Stimulated activated naive CD8-positive, alpha-beta T cell treated with anti-CD3 and anti-CD28 coated beads, Interleukin-15, amount 100 ng/mL, for 72 hours (primary cell): ENCODE measurements around the gene ABLIM3.

Source experiments
- ATAC-seq: fragments of 150-1000 bp; cut with Tn5 transposase; 2 replicates; pipeline ENCODE4 v1.10.0; 2021; ENCODE audit warnings: mild to moderate bottlenecking, moderate library complexity
- DNase-seq, 2 donors: peaks; one replicate each; pipeline ENCODE4 v3.0.0; 2021 to 2022
- H3K27ac Mint-ChIP-seq, 2 donors: one replicate each; pipeline ENCODE4 v1.8.0; 2022; ENCODE audit warnings: mild to moderate bottlenecking in 2 of 2, mixed read lengths in 2 of 2, moderate library complexity in 2 of 2
- H3K27me3 Mint-ChIP-seq: one replicate; pipeline ENCODE4 v1.8.0; 2022; ENCODE audit warnings: mixed read lengths
- H3K4me1 Mint-ChIP-seq: one replicate; pipeline ENCODE4 v1.8.0; 2022; ENCODE audit warnings: mild to moderate bottlenecking, mixed read lengths
- H3K4me3 Mint-ChIP-seq, 2 donors: one replicate each; pipeline ENCODE4 v1.8.0; 2022; ENCODE audit warnings: mild to moderate bottlenecking in 2 of 2, mixed read lengths in 2 of 2, moderate library complexity in 1 of 2
- H3K9me3 Mint-ChIP-seq, 2 donors: one replicate each; pipeline ENCODE4 v1.8.0; 2022; ENCODE audit warnings: mixed read lengths in 2 of 2

ABLIM3 gene

DNA sequence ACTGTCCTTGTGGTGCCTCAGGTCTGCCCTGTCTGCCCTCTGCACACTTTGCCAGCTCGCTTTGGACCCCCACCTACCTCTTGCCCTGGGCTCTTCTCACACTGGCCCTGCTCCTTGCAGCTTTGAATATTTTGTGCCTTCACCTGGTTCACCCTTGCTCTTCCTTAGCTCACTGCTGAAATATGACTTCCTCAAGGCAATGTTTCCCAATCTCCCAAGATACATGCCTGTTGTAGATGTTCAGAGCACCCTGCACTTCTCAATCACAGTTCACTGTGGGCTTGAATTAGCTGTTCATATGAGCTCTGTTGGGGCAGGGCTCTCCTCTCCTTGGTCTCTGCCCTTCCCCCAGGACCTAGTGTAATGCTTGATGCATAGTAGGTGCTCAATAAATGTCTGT is 138.4 kb downstream of the ABLIM3 start:
- DNase-seq (no peak), ATAC-seq (no peak)
- Mint-ChIP-seq H3K27ac (no peak overlapping the region), H3K4me1 (no peaks in the 10 kb centered on the region), H3K4me3 (no peak overlapping the region), H3K9me3 (no peaks in the 10 kb centered on the region), H3K27me3 (peaks cover 25% of the 10 kb centered on the region)

DNA sequence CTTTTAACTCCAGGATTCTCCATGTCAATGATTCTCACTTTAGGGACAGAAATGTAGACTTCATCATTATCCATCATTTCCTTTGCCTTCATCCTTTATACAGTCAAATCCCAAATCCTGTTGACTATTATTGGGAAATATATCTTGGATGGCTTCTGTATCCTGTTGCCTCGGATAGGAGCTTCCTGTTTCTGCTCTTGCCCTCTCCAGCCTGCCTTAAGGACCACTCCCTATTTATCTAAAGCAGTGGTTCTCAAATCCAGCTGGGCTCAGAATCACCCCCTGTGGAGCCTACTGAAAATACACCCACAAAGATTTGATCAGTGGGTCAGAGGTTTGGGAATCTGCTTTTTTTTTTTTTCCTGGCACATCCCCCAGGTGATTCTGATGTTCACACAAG is 138.8 kb downstream of the ABLIM3 start:
- no peak for DNase-seq
- H3K4me1 Mint-ChIP-seq, result no peaks in the 10 kb centered on the region
- no peak for ATAC-seq
- no peak overlapping the region for H3K27ac Mint-ChIP-seq
- peaks cover 25% of the 10 kb centered on the region for H3K27me3 Mint-ChIP-seq
- no peak overlapping the region for H3K4me3 Mint-ChIP-seq
- no peaks in the 10 kb centered on the region for H3K9me3 Mint-ChIP-seq

GRCh38 chr5:149280802-149281201 is 139.5 kb downstream of the ABLIM3 start:
- DNase-seq, result no peak
- Mint-ChIP-seq H3K27me3 (peaks cover 19% of the 10 kb centered on the region), H3K27ac (no peak overlapping the region), H3K9me3 (no peaks in the 10 kb centered on the region), H3K4me1 (no peaks in the 10 kb centered on the region), H3K4me3 (no peak overlapping the region)
- ATAC-seq, result no peak

- Mint-ChIP-seq H3K9me3 (no peaks in the 10 kb centered on the region), H3K27me3 (peaks cover 19% of the 10 kb centered on the region)
Measured at GRCh38 chr5:149282027-149282965, 141.0 kb downstream of the ABLIM3 start.

DNA sequence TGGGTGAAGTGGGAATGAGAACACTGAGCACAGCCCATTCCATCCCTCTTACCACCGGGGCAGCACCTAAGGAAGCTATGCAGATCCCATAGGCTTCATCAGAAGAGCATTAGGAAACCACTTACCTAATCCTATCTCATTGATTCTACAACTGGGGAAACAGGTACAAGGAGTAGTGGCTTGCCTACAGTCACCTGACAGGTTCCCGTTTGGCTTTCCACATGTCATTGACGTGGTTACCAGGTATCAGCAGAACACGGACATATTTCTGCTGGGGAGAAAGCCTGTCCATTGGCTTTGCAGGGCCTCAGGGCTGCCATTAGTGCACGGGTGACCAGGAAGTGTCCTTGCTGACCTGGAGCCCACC is 141.7 kb downstream of the ABLIM3 start:
- H3K27me3 Mint-ChIP-seq, result peaks cover 17% of the 10 kb centered on the region
- H3K4me1 Mint-ChIP-seq, result no peaks in the 10 kb centered on the region
- DNase-seq (no peak), ATAC-seq (no peak)
- no peak overlapping the region for H3K4me3 Mint-ChIP-seq
- no peak overlapping the region for H3K27ac Mint-ChIP-seq
- H3K9me3 Mint-ChIP-seq, result no peaks in the 10 kb centered on the region

More at GRCh38 chr5:149282027-149282965, 141.0 kb downstream of the ABLIM3 start:
- Mint-ChIP-seq H3K4me3 (no peak overlapping the region), H3K4me1 (no peaks in the 10 kb centered on the region), H3K27ac (no peak overlapping the region)
- ATAC-seq (no peak), DNase-seq (no peak)

GRCh38 chr5:149283626-149284480 is 142.6 kb downstream of the ABLIM3 start:
- Mint-ChIP-seq H3K27ac (peak overlapping the region in 1 of 2 donors; percentile 85), H3K27me3 (peaks cover 9% of the 10 kb centered on the region), H3K9me3 (no peaks in the 10 kb centered on the region), H3K4me1 (no peaks in the 10 kb centered on the region), H3K4me3 (no peak overlapping the region)
- no peak for ATAC-seq
- no peak for DNase-seq

DNA sequence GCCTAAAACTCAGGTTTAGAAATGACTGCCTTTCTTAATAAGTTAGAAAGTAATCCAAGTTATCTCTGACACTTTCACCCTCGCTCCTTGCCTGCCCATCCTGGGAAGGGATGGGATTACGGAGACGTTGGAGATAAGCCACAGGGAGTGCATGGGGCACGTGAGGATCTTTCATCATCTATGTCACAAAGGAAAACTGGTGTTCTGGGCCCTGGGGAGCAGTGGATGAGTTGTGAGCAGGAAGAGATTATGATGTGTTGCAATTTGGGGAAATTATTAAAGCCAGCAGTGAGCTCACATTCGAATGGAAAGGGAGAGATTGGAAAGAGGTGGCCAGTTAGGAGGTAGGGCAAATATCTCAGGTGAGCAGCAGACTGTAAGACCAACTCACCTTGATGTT is 143.2 kb downstream of the ABLIM3 start:
- H3K4me1 Mint-ChIP-seq, result no peaks in the 10 kb centered on the region
- no peak overlapping the region for H3K27ac Mint-ChIP-seq
- peaks cover 9% of the 10 kb centered on the region for H3K27me3 Mint-ChIP-seq

DNA sequence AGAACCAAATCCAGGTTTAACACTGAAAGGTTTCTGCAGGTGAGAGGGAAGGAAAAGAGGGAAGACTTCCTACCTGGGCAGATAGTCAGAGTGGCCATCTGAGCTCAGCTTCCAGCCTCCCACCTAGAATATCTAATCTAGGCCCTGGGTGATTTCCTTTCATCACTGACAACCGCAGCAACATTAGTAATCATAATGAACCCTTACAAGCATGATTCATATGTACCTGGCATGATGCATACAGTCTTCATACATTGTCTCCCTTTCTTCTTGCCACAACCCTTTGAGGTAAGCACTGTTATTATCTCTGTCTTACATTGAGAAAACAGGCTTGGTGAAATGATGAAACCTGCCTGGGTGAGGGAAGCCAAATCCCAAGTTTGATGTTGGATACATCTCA is 143.9 kb downstream of the ABLIM3 start:
- no peaks in the 10 kb centered on the region for H3K9me3 Mint-ChIP-seq
- H3K4me3 Mint-ChIP-seq, result no peak overlapping the region
- no peaks in the 10 kb centered on the region for H3K4me1 Mint-ChIP-seq
- ATAC-seq, result peak; percentile 64
- H3K27me3 Mint-ChIP-seq, result peaks cover 2% of the 10 kb centered on the region
- H3K27ac Mint-ChIP-seq, result no peak overlapping the region
- no peak for DNase-seq

More for the DNA sequence above, 143.2 kb downstream of the ABLIM3 start:
- ATAC-seq (no peak), DNase-seq (no peak)
- Mint-ChIP-seq H3K9me3 (no peaks in the 10 kb centered on the region), H3K4me3 (no peak overlapping the region)

DNA sequence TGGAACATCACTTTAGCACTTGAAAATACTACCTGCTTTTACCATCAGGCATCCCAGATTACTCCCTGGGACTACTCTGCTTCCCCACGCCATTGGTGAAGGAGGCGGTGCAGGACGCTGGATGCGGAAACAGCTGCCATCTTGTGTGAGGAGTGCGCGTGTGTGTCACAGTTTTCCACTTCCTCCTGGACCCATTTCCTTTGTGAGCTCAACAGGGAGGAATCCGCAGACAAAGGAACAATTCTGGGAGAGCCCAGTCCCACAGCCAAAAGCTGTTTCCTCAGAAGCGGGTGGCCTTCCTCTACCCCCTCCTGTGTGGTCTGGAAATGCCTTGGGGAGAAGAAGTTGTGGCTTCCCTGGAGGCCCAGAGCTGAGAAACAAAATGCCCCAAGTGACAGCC is 147.1 kb downstream of the ABLIM3 start:
- Mint-ChIP-seq H3K27ac (no peak overlapping the region), H3K4me1 (no peaks in the 10 kb centered on the region), H3K9me3 (no peaks in the 10 kb centered on the region), H3K4me3 (no peak overlapping the region), H3K27me3 (no peaks in the 10 kb centered on the region)
- DNase-seq (no peak), ATAC-seq (no peak)

DNA sequence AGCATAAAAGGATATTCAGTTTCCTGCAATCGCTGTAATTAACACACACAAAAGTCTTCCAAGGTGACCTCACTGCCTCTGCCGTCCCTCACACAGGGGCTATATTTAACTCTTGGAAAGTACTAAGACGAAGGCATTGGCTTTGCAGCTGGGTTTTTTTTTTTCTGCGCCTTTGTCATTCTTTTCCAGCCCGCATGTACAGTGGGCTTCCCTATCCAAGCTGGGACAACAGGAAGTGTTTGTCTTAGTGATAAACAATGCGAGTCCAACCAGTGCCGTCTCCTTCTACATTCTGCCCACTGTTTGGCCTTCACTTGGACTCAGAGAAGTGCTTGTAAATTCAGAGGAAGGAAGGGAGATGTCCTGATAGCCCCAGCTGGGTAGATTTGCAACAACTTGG is 148.0 kb downstream of the ABLIM3 start:
- no peak for DNase-seq
- ATAC-seq, result no peak
- H3K27me3 Mint-ChIP-seq, result no peaks in the 10 kb centered on the region
- H3K27ac Mint-ChIP-seq, result no peak overlapping the region
- H3K9me3 Mint-ChIP-seq, result no peaks in the 10 kb centered on the region
- no peaks in the 10 kb centered on the region for H3K4me1 Mint-ChIP-seq
- no peak overlapping the region for H3K4me3 Mint-ChIP-seq

DNA sequence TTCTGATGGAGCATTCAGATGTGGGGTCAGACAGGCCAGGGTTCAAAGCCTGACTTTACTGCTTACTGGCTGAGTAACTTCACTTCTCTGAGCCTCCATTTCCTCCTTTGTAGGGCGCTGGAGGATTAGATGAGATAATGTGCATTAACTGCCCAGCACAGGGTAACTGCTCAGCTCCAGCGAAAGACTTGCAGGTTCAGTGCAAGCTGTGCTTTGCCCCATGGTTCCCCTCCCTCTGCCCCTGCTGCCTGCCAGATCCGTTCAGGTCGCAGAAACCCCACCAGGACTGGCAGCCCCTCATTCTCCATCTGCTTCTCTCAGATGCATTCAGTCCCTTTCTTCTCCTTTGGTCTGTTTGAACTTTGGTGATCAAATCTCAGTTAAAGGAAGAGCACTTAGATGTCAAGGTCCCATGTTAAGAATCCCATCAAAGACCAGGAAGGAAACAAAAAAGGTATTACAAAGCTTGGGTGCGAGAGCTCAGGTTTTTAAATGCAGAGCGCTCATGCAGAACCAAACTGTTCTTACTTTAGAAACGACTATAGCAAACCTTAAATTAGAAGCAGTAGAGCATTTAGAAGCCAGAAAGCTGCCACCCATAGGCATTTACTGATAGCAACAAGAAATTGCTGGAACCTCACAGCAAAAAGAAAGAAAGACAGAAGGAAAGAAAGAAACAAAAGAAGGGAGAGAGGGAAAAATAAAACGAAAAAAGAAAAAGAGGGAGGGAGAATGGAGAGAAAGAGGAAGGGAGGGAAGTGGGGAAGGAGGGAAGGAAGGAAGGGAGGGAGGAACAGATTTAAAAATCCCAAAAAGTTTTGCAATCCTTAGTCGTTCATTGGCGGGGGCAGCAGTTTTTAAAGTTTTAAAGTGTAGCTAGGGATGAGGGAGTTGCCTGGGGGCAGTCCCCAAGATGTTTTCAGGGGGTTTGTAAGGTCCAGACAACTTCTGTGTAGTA is 153.9 kb downstream of the ABLIM3 start:
- DNase-seq (no peak), ATAC-seq (peak; percentile 19)
- Mint-ChIP-seq H3K4me3 (peak overlapping the region in 1 of 2 donors; percentile 1), H3K27ac (peak overlapping the region in 1 of 2 donors; percentile 14), H3K4me1 (peaks cover 44% of the 10 kb centered on the region), H3K27me3 (peaks cover 7% of the 10 kb centered on the region), H3K9me3 (no peaks in the 10 kb centered on the region)

DNA sequence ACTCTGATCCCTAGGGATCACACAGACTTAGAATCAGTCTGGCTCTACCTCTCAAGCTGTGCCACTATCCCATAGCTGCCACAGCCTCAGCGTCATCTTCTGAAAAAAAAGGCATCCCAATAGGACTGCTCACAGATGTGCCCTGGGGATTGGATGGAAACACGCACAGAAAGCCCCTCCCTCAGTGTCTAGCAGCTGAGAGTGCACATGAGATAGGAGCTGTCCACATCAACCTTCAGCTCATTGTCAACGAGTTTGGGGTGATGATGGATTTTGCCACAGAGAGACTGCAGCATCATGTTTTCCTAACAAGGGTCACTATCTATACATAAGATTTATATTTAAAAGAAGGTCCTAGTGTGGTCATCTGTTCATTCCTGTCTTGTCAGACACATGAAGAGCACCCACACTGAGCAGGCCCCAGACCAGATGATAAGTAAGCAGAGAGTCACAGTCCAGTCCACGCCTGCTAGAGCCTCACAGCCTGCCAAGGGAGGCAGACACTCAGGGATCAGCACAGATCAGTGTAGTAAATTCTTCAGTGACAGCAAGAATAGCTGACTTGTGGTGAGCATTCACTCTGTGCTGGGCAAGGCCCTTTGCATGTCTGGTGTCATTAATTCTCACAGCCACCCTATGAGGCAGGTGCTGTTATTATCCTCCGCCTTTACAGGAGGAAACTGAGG is 156.2 kb downstream of the ABLIM3 start:
- H3K27me3 Mint-ChIP-seq, result peaks cover 7% of the 10 kb centered on the region
- no peak for ATAC-seq
- no peak overlapping the region for H3K4me3 Mint-ChIP-seq
- H3K4me1 Mint-ChIP-seq, result peaks cover 44% of the 10 kb centered on the region
- H3K27ac Mint-ChIP-seq, result no peak overlapping the region
- H3K9me3 Mint-ChIP-seq, result no peaks in the 10 kb centered on the region
- no peak for DNase-seq

DNA sequence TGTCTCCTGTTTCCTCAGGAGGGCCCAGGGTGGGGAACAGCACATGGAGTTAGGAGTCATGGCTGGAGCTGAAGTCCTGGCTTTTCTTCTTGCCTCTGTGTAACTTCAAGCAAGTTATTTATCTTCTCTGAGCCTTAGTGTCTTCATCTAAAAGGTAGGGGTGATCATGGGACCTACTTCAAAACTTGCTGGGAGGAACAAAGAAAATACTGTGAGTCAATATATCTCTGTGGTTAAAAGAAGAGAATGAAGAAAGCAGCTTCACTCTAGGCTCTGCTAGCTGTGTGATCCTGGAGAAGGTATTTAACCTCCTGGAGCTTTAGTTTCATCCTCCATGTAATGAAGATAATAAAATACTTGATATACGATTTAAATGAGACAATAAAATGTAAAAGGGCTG is 156.9 kb downstream of the ABLIM3 start:
- ATAC-seq (no peak), DNase-seq (no peak)
- peaks cover 7% of the 10 kb centered on the region for H3K27me3 Mint-ChIP-seq
- H3K27ac Mint-ChIP-seq, result no peak overlapping the region
- H3K9me3 Mint-ChIP-seq, result no peaks in the 10 kb centered on the region
- peaks cover 44% of the 10 kb centered on the region for H3K4me1 Mint-ChIP-seq
- H3K4me3 Mint-ChIP-seq, result no peak overlapping the region

GRCh38 chr5:149298842-149299404 is 157.6 kb downstream of the ABLIM3 start:
- Mint-ChIP-seq H3K4me3 (no peak overlapping the region), H3K9me3 (no peaks in the 10 kb centered on the region), H3K4me1 (peaks cover 44% of the 10 kb centered on the region), H3K27ac (peak overlapping the region in 1 of 2 donors; percentile 14), H3K27me3 (peaks cover 7% of the 10 kb centered on the region)
- no peak for DNase-seq
- no peak for ATAC-seq
